Chondrocyte (in vitro differentiated cells): Measurements from ENCODE around the gene DAZAP1. TPM values are rescaled to one million over a fixed set of nuclear protein-coding genes. Genes with fewer than 3 reads are reported as not detected.

Experiments
- DNase-seq: peaks from one replicate; pipeline ENCODE4 v3.0.0; 2021; ENCODE audit warnings: mixed read lengths, low spot score
- H3K27ac Mint-ChIP-seq: one replicate; pipeline ENCODE4 v1.8.0; 2021; ENCODE audit warnings: mild to moderate bottlenecking, moderate library complexity, mixed read lengths; ENCODE audit not compliant: unreplicated experiment
- H3K27me3 Mint-ChIP-seq: 2 replicates; pipeline ENCODE4 v1.8.0; 2021; ENCODE audit warnings: low read depth, mixed read lengths
- H3K36me3 Mint-ChIP-seq: 2 replicates; pipeline ENCODE4 v1.8.0; 2021; ENCODE audit warnings: low read depth, mixed read lengths
- H3K4me1 Mint-ChIP-seq: 2 replicates; pipeline ENCODE4 v1.8.0; 2021; ENCODE audit warnings: low read depth, mild to moderate bottlenecking, mixed read lengths
- H3K4me3 Mint-ChIP-seq: one replicate; pipeline ENCODE4 v1.8.0; 2021; ENCODE audit warnings: mild to moderate bottlenecking, moderate library complexity, mixed read lengths; ENCODE audit not compliant: unreplicated experiment
- H3K9me3 Mint-ChIP-seq: 2 replicates; pipeline ENCODE4 v1.8.0; 2021; ENCODE audit warnings: low read depth, mixed read lengths
- total RNA-seq: library from RNA; stranded (reverse); gene quantifications from 3 replicates; pipeline ENCODE4 v1.2.1, GENCODE V29; 2021
- TF ChIP-seq, protein P1 (sequence below): fragments of 200-600 bp; sonication (generic); IDR thresholded peaks from 2 replicates; pipeline ENCODE4 v1.5.0; 2021; ENCODE audit warnings: antibody characterized with exemption, mild to moderate bottlenecking, moderate library complexity

The DAZAP1 gene
- total RNA-seq, 1 donor from 2014 or later: 88.0 TPM

DNA sequence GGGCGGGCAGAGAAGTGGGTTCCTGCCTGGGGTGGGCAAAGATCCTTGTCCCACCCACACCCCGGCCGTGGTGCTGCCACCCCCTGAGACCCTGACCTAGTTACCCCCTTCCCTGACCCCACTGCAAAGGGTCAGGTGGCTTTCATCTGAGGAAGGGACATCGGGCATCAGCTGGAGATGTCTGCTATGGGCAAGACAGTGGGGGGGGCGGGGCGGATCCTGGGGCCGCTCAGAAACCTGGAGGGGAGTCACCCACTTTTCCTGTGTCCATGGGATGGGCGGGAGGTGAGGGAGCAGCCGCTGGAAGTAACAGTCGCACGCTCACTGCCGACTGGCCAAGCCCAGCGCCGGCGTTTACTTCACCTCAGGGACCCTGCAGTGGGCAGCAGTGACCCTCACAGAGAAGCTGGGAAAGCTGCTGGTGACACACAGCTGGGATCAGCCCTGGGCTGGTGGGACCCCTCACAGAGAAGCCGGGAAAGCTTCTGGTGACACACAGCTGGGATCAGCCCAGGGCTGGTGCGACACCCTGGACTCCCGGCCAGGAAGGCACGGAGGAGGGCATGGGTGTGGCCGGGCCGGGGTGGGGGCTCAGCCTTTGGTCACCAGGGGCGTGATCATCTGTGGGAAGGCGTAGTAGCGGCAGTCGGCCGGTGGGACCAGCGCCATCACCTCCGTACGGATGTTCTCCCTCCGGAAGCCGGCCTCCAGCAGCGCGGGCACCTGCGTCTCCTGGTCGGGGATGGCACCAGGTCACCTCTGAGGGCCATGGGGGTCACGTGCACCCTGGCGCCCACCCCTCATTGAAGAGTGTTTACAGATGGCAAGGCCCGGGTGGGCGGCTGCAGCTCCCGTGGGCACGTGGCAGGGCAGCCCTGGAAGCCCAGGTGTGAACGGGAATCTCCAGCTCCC lies 10.4 kb upstream of the DAZAP1 start:
- Mint-ChIP-seq H3K4me3 (no peak overlapping the region), H3K36me3 (peaks cover 5% of the 10 kb centered on the region), H3K27ac (no peak overlapping the region), H3K4me1 (no peaks in the 10 kb centered on the region), H3K27me3 (no peaks in the 10 kb centered on the region), H3K9me3 (no peaks in the 10 kb centered on the region)
- TF ChIP-seq, protein P1, sequence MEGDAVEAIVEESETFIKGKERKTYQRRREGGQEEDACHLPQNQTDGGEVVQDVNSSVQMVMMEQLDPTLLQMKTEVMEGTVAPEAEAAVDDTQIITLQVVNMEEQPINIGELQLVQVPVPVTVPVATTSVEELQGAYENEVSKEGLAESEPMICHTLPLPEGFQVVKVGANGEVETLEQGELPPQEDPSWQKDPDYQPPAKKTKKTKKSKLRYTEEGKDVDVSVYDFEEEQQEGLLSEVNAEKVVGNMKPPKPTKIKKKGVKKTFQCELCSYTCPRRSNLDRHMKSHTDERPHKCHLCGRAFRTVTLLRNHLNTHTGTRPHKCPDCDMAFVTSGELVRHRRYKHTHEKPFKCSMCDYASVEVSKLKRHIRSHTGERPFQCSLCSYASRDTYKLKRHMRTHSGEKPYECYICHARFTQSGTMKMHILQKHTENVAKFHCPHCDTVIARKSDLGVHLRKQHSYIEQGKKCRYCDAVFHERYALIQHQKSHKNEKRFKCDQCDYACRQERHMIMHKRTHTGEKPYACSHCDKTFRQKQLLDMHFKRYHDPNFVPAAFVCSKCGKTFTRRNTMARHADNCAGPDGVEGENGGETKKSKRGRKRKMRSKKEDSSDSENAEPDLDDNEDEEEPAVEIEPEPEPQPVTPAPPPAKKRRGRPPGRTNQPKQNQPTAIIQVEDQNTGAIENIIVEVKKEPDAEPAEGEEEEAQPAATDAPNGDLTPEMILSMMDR: no peak
- DNase-seq: no peak

DNA sequence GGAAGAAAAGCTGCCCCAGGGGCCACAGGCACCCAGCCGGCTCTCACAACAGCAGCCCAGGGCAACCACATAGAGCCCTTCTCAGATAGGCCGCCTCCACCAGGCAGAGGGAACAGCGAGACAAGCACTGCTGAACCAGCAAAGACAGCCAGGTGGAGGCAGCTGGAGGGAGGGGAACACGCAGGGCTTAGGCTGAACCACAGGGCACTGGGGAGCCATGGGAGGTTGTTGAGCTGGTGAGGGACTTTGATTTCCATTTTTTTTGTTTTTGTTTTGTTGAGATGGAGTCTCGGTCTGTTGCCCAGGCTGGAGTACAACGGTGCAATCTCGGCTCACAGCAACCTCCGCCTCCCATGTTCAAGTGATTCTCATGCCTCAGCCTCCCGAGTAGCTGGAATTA lies 9.5 kb upstream of the DAZAP1 start:
- peaks cover 5% of the 10 kb centered on the region for H3K4me1 Mint-ChIP-seq
- H3K4me3 Mint-ChIP-seq: no peak overlapping the region
- DNase-seq: no peak
- no peaks in the 10 kb centered on the region for H3K36me3 Mint-ChIP-seq
- no peak overlapping the region for H3K27ac Mint-ChIP-seq
- H3K9me3 Mint-ChIP-seq: no peaks in the 10 kb centered on the region
- TF ChIP-seq, protein P1: no peak
- no peaks in the 10 kb centered on the region for H3K27me3 Mint-ChIP-seq

GRCh38 chr19:1399079-1399478 lies 8.3 kb upstream of the DAZAP1 start:
- no peak overlapping the region for H3K4me3 Mint-ChIP-seq
- no peaks in the 10 kb centered on the region for H3K27me3 Mint-ChIP-seq
- H3K9me3 Mint-ChIP-seq: no peaks in the 10 kb centered on the region
- no peak for DNase-seq
- H3K27ac Mint-ChIP-seq: no peak overlapping the region
- peaks cover 6% of the 10 kb centered on the region for H3K4me1 Mint-ChIP-seq
- TF ChIP-seq, protein P1: no peak
- no peaks in the 10 kb centered on the region for H3K36me3 Mint-ChIP-seq

- Mint-ChIP-seq H3K4me1 (peaks cover 6% of the 10 kb centered on the region), H3K27ac (no peak overlapping the region), H3K27me3 (no peaks in the 10 kb centered on the region), H3K36me3 (no peaks in the 10 kb centered on the region), H3K9me3 (no peaks in the 10 kb centered on the region), H3K4me3 (no peak overlapping the region)
- no peak for DNase-seq
- TF ChIP-seq, protein P1: no peak
Measured at GRCh38 chr19:1399745-1400144, 7.6 kb upstream of the DAZAP1 start.

- TF ChIP-seq, protein P1: no peak
- peak overlapping the region; percentile 69 for H3K4me3 Mint-ChIP-seq
- H3K27ac Mint-ChIP-seq: peak overlapping the region; percentile 36
- no peaks in the 10 kb centered on the region for H3K27me3 Mint-ChIP-seq
- peaks cover 6% of the 10 kb centered on the region for H3K4me1 Mint-ChIP-seq
- no peaks in the 10 kb centered on the region for H3K9me3 Mint-ChIP-seq
- H3K36me3 Mint-ChIP-seq: no peaks in the 10 kb centered on the region
- DNase-seq: no peak
Measured at GRCh38 chr19:1400281-1401137, 6.9 kb upstream of the DAZAP1 start.
